Body of pancreas (tissue), 4 donors: ENCODE measurements around the gene TGFBR3. TPM values are rescaled to one million over a fixed set of nuclear protein-coding genes. Genes with fewer than 3 reads are reported as not detected.
"Not testable (repeated sequence)": the region's sequence is repeated elsewhere in the genome, so short reads cannot be mapped to it uniquely, and the experiment has no call there.

ENCODE experiments used
- ATAC-seq: fragments of 150-250 bp; one replicate; pipeline ENCODE4 v1.9.1; 2016
- DNase-seq, 4 donors: peaks; one replicate each; pipeline ENCODE4 v3.0.0-alpha.2; 2019
- H3K27ac ChIP-seq, 4 donors: fragments of 200-600 bp; sonication (generic); 1 replicate in 3 of 4; 2 replicates in 1 of 4; pipeline versions ENCODE4 v1.5.1 to v1.6.1; 2016 to 2019; ENCODE audit warnings: mild to moderate bottlenecking in 1 of 4, mixed read lengths in 1 of 4, moderate library complexity in 1 of 4
- H3K27me3 ChIP-seq, 2 donors: fragments of 200-600 bp; sonication (generic); one replicate each; pipeline ENCODE4 v1.6.0; 2016; ENCODE audit warnings: mild to moderate bottlenecking in 1 of 2
- H3K36me3 ChIP-seq, 2 donors: fragments of 200-600 bp; sonication (generic); replicated peaks in 1 of 2; 2 replicates each; pipeline ENCODE4 v1.5.1; 2016; ENCODE audit warnings: low read depth in 2 of 2; ENCODE audit not compliant: insufficient read depth in 1 of 2
- H3K4me1 ChIP-seq: fragments of 200-600 bp; sonication (generic); one replicate; pipeline ENCODE4 v1.6.0; 2016
- H3K4me3 ChIP-seq, 2 donors: fragments of 200-600 bp; sonication (generic); 1 replicate in 1 of 2; 2 replicates in 1 of 2; pipeline ENCODE4 v1.5.1; 2016 to 2019
- H3K9me3 ChIP-seq, 3 donors: fragments of 200-600 bp; sonication (generic); 1 replicate in 2 of 3; 2 replicates in 1 of 3; pipeline ENCODE4 v1.5.1; 2016
- POLR2A ChIP-seq, 3 donors: fragments of 450-650 bp; IDR thresholded peaks; one replicate each; pipeline ENCODE4 v1.6.1; 2016; ENCODE audit warnings: antibody characterized with exemption in 3 of 3, mild to moderate bottlenecking in 2 of 3
- WGBS, 2 donors: methylation state at CpG; one replicate each; pipeline ENCODE4 v1.1.5; 2017; 5-methylcytosine and 5-hydroxymethylcytosine counted together
- intact Hi-C: fragments of 100-400 bp; cut with DNase I; formaldehyde crosslinking; loops from one replicate; pipeline ENCODE4 v1.15.1; 2023
- total RNA-seq, 2 donors: library from RNA; depleted of rRNA; stranded (reverse); fragments of >200 nt; gene quantifications; one replicate each; pipeline ENCODE4 v1.1.0, GENCODE V29; 2016
- TF ChIP-seq, protein P1 (sequence below), 7 experiments: fragments of 450-650 bp in 4 of 7; fragments of 200-600 bp in 3 of 7; sonication (generic) in 3 of 7; IDR thresholded peaks; one replicate each; pipeline ENCODE4 v1.5.1; 2016 to 2019; ENCODE audit warnings: antibody characterized with exemption in 7 of 7

Gene TGFBR3
- total RNA-seq, 2 donors from 2014 or later, result 52.4 to 63.6 TPM

DNA sequence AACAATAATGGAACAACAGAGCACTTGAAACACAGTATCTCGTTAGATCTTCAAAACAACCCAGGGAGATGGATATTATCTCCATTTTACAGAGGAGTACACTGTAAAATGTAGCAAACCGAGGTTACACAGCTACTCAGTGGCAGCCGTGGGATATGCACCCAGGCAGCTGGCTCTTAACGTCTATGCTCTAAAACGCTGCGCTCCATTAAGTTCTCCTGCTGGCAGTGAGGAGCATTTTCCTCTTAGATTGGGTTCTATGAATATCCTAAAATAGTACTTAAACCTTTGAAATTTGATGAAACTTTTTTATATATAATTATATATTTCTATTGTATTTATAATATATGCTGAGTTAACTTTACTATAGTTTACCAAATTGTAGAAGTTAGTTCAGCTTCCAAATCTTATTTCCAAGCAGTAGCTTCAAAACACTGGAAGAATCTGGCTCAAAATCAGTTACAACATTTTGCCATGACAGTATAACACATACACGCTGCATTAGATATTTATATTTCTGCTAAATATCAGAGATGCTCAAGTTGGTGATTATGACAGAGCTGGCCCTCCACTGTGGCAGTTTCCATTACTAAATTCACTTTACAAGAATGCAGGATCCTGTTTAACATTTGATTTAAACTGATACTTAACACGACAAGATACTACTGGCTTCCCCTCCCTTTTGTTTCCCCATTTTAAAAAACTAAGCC is 49.5 kb downstream of the TGFBR3 start:
- Histone ChIP-seq H3K27me3 (no peaks in the 10 kb centered on the region), H3K27ac (no peak overlapping the region), H3K4me3 (no peak overlapping the region), H3K36me3 (no peaks in the 10 kb centered on the region), H3K9me3 (no peaks in the 10 kb centered on the region), H3K4me1 (peaks cover 9% of the 10 kb centered on the region)
- TF ChIP-seq, protein P1, sequence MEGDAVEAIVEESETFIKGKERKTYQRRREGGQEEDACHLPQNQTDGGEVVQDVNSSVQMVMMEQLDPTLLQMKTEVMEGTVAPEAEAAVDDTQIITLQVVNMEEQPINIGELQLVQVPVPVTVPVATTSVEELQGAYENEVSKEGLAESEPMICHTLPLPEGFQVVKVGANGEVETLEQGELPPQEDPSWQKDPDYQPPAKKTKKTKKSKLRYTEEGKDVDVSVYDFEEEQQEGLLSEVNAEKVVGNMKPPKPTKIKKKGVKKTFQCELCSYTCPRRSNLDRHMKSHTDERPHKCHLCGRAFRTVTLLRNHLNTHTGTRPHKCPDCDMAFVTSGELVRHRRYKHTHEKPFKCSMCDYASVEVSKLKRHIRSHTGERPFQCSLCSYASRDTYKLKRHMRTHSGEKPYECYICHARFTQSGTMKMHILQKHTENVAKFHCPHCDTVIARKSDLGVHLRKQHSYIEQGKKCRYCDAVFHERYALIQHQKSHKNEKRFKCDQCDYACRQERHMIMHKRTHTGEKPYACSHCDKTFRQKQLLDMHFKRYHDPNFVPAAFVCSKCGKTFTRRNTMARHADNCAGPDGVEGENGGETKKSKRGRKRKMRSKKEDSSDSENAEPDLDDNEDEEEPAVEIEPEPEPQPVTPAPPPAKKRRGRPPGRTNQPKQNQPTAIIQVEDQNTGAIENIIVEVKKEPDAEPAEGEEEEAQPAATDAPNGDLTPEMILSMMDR (IDR thresholded peaks at IDR 0.05), result no peak
- no peak for TF ChIP-seq POLR2A (IDR thresholded peaks at IDR 0.05)
- 79 to 85% methylated on average over 8 of the region's 8 CpGs for WGBS, 2 donors
- ATAC-seq, result no peak
- DNase-seq, result no peak
- intact Hi-C loops, result no loop called here

DNA sequence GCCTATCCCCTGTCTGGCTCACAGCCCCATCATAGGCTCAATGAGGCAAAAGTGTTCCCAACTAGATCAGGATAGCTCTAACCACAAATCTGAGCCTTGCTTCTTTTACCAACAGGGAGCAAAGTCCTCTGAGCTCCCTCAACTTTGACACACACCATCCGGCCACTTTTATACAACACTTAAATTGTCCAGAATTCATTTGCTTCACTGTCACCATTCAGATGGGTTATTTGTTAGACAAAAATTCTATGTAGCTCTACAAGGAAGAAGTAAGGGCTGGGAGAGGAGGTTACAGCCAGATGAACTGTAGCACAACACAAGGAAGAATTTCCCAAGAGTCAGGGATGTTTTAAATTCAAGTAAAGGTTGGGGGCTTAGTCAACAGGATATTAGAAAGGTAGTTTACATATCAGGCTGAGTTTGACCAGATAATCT is 50.8 kb downstream of the TGFBR3 start:
- ATAC-seq (no peak), DNase-seq (no peak)
- no peak overlapping the region for H3K27ac ChIP-seq
- H3K27me3 ChIP-seq, result no peaks in the 10 kb centered on the region
- H3K4me3 ChIP-seq, result no peak overlapping the region
- intact Hi-C loops, result no loop called here
- no peaks in the 10 kb centered on the region for H3K36me3 ChIP-seq
- 41 to 87% methylated on average over 1 of the region's 1 CpG for WGBS, 2 donors
- no peaks in the 10 kb centered on the region for H3K9me3 ChIP-seq
- TF ChIP-seq, protein P1 (IDR thresholded peaks at IDR 0.05), result no peak
- no peak for TF ChIP-seq POLR2A (IDR thresholded peaks at IDR 0.05)
- H3K4me1 ChIP-seq, result peaks cover 23% of the 10 kb centered on the region

DNA sequence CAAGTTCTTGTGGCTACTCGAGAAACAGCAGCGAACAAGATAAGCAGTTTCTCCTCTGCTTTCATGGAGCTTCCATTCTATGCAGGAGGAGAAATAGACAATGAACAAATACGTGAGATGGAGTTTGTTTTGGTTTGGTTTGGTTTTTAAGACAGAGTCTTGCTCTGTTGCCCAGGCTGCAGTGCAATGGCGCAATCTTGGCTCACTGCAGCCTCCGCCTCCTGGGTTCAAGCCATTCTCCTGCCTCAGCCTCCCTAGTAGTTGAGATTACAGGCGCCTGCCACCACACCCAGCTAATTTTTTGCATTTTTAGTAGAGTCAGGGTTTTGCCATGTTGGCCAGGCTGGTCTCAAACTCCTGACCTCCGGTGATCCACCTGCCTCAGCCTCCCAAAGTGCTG is 51.4 kb downstream of the TGFBR3 start:
- DNase-seq, ATAC-seq, H3K9me3 ChIP-seq, H3K27ac ChIP-seq, intact Hi-C loops, H3K36me3 ChIP-seq, H3K27me3 ChIP-seq, H3K4me3 ChIP-seq: not testable (repeated sequence)
- peaks cover 28% of the 10 kb centered on the region for H3K4me1 ChIP-seq
- 93 to 97% methylated on average over 7 of the region's 7 CpGs for WGBS, 2 donors

DNA sequence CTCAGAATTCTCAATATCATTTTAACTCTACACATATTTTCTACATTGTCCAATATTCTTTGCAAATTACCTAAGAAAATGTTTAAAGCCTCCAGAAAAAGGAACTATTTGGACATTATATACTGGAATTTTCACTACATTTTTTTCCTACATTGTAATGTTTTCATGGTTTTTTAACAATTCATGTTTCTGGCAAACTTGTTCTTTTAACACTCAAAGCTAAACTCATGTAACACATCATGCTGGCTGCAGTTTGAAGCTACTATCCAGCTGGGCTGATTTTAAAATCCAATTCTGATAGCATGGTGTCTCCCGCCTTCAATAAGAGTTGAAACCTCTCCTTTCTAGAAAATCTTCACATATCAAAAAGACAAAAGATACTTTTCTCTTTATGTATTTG is 52.0 kb downstream of the TGFBR3 start:
- Histone ChIP-seq H3K4me3 (no peak overlapping the region), H3K27ac (no peak overlapping the region), H3K4me1 (peaks cover 34% of the 10 kb centered on the region), H3K36me3 (no peaks in the 10 kb centered on the region), H3K27me3 (no peaks in the 10 kb centered on the region), H3K9me3 (no peaks in the 10 kb centered on the region)
- no peak for ATAC-seq
- intact Hi-C loops, result no loop called here
- no peak for DNase-seq
- 86 to 92% methylated on average over 1 of the region's 1 CpG for WGBS, 2 donors
- no peak for TF ChIP-seq POLR2A (IDR thresholded peaks at IDR 0.05)
- TF ChIP-seq, protein P1 (IDR thresholded peaks at IDR 0.05), result no peak

DNA sequence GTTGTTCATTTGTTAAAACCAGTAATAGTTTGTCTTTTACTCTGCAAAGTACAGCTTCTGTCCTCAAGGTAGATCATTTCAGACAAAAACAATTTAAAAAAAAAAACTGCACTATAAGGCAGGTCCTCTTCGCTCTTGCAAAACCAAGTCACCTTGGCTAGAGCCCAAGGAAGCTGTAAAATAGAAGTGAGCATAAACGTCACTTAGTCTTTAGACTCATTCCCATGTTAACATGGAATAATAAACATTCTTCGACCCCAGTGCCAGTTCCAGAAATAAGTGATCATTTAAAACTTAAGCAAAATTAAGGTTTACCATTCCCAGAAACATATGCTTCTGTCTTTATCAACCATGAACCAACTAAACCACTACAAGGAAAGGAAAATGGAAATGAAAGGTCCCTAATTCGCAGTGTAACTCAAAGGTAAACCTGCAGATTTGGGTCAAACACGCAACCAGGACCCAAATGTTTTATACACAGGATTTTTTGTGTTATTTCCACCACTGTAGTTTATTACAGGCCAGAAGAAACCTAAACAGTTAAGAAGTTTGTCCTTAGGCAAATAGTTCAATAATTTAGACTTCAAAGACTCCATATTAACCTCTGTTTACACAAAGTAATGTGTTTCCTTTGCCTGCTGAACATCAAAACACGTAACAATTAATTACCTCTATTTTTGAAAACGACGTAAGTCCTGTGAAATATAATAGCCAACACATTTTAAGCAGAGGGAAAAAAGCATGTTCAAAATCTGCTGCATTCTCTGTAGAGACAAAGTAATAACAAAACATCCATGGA is 54.6 kb downstream of the TGFBR3 start:
- H3K9me3 ChIP-seq, result no peaks in the 10 kb centered on the region
- no peaks in the 10 kb centered on the region for H3K27me3 ChIP-seq
- ATAC-seq (no peak), DNase-seq (no peak)
- no peak overlapping the region for H3K4me3 ChIP-seq
- peaks cover 60% of the 10 kb centered on the region for H3K4me1 ChIP-seq
- intact Hi-C loops, result no loop called here
- TF ChIP-seq POLR2A (IDR thresholded peaks at IDR 0.05), result no peak
- H3K27ac ChIP-seq, result peak overlapping the region in 3 of 4 donors; percentile 41 to 87 (median 83)
- 55 to 56% methylated on average over 8 of the region's 8 CpGs for WGBS, 2 donors
- H3K36me3 ChIP-seq, result no peaks in the 10 kb centered on the region
